Measurements from ENCODE around the gene CALHM5. TPM values are rescaled to one million over a fixed set of nuclear protein-coding genes. Genes with fewer than 3 reads are reported as not detected.

Gene CALHM5, protein sequence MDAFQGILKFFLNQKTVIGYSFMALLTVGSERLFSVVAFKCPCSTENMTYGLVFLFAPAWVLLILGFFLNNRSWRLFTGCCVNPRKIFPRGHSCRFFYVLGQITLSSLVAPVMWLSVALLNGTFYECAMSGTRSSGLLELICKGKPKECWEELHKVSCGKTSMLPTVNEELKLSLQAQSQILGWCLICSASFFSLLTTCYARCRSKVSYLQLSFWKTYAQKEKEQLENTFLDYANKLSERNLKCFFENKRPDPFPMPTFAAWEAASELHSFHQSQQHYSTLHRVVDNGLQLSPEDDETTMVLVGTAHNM
- total RNA-seq (1 to 10 TPM; 2.6 to 4.5 TPM), polyA plus RNA-seq (ENCODE audit: insufficient read length in 2 of 2) (under 1 TPM; 0.75 to 0.82 TPM)
- long read RNA-seq, donor 1, full-length matches to known transcripts = 1 of 1 reads
- long read RNA-seq, donor 1, partial matches to known transcripts = 0 of 1 reads
- long read RNA-seq, donor 1, other reads (novel, unspliced or antisense) = 0 of 1 reads
- long read RNA-seq, donor 2 = 0 reads
- long read RNA-seq, donor 3, full-length matches to known transcripts = 2 of 2 reads
- long read RNA-seq, donor 3, partial matches to known transcripts = 0 of 2 reads
- long read RNA-seq, donor 3, other reads (novel, unspliced or antisense) = 0 of 2 reads
- long read RNA-seq, donor 4, full-length matches to known transcripts = 9 of 9 reads
- long read RNA-seq, donor 4, partial matches to known transcripts = 0 of 9 reads
- long read RNA-seq, donor 4, other reads (novel, unspliced or antisense) = 0 of 9 reads

GRCh38 chr6:116511424-116512110 lies at the start of gene CALHM5:
Gene CALHM5, plus strand, starts transcription at chr6:116511639. Its CDS starts 58 bp downstream, at chr6:116511697.
- WGBS (ENCODE audit: insufficient coverage) = 33% methylated on average over 8 of the region's 10 CpGs
- no peaks in the 10 kb centered on the region for H3K36me3 ChIP-seq (ENCODE audit: control insufficient read depth, insufficient read depth, low read length)
- DNase-seq (ENCODE audit: low read depth in 4 of 6, low spot score in 6 of 6) = peak in 2 of 6 donors; percentile 15 to 46
- no peaks in the 10 kb centered on the region for H3K4me1 ChIP-seq (ENCODE audit: control insufficient read depth, insufficient read depth, low read length)
- H3K4me3 ChIP-seq (ENCODE audit: low read depth, low read length) = peak within 1 kb of the TSS; percentile 29
- H3K9me3 ChIP-seq (ENCODE audit: control insufficient read depth, insufficient read depth, low read length) = peaks cover 3% of the 10 kb centered on the region
- H3K27ac ChIP-seq (ENCODE audit: low read depth, low read length) = peak within 1 kb of the TSS; percentile 82
- H3K27me3 ChIP-seq (ENCODE audit: control insufficient read depth, insufficient read depth, low read length) = no peaks in the 10 kb centered on the region

DNA sequence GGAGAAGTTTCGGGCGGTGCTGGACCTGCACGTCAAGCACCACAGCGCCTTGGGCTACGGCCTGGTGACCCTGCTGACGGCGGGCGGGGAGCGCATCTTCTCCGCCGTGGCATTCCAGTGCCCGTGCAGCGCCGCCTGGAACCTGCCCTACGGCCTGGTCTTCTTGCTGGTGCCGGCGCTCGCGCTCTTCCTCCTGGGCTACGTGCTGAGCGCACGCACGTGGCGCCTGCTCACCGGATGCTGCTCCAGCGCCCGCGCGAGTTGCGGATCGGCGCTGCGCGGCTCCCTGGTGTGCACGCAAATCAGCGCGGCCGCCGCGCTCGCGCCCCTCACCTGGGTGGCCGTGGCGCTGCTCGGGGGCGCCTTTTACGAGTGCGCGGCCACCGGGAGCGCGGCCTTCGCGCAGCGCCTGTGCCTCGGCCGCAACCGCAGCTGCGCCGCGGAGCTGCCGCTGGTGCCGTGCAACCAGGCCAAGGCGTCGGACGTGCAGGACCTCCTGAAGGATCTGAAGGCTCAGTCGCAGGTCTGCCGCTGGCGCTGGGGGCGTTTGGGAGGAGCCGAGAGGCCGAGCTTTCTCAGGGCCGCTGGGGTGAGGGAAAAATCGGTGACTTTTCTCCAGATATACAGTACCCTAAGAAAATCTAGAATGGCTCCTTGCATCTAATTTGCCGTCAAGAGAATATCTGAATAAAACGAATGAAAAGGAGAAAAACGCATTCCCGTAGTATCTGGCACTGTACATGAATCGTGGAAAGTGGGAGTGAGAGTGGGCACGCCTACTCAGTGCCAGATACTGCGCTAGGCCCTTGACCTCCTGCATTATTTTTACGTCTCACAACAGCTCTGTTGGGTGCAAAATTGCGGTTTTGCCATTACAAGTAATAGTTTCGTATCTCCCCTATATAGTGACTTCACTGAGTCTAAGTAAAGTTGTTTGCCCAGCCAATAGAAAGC lies 49.2 kb upstream of the CALHM5 start:
- Histone ChIP-seq H3K9me3 (ENCODE audit: control insufficient read depth, insufficient read depth, low read length) (no peaks in the 10 kb centered on the region), H3K4me3 (ENCODE audit: low read depth, low read length) (peak overlapping the region; percentile 36), H3K27ac (ENCODE audit: low read depth, low read length) (no peak overlapping the region), H3K36me3 (ENCODE audit: control insufficient read depth, insufficient read depth, low read length) (no peaks in the 10 kb centered on the region), H3K27me3 (ENCODE audit: control insufficient read depth, insufficient read depth, low read length) (peaks cover 29% of the 10 kb centered on the region), H3K4me1 (ENCODE audit: control insufficient read depth, insufficient read depth, low read length) (peaks cover 10% of the 10 kb centered on the region)
- WGBS (ENCODE audit: insufficient coverage) = 5% methylated on average over 72 of the region's 84 CpGs
- DNase-seq (ENCODE audit: low read depth in 4 of 6, low spot score in 6 of 6) = peak; percentile 22 to 88 (median 46)

- peaks cover 10% of the 10 kb centered on the region for H3K4me1 ChIP-seq (ENCODE audit: control insufficient read depth, insufficient read depth, low read length)
- WGBS (ENCODE audit: insufficient coverage) = 87% methylated on average over 3 of the region's 4 CpGs
- H3K4me3 ChIP-seq (ENCODE audit: low read depth, low read length) = no peak overlapping the region
- peaks cover 29% of the 10 kb centered on the region for H3K27me3 ChIP-seq (ENCODE audit: control insufficient read depth, insufficient read depth, low read length)
- no peak for DNase-seq (ENCODE audit: low read depth in 4 of 6, low spot score in 6 of 6)
- H3K36me3 ChIP-seq (ENCODE audit: control insufficient read depth, insufficient read depth, low read length) = no peaks in the 10 kb centered on the region
- H3K9me3 ChIP-seq (ENCODE audit: control insufficient read depth, insufficient read depth, low read length) = no peaks in the 10 kb centered on the region
- no peak overlapping the region for H3K27ac ChIP-seq (ENCODE audit: low read depth, low read length)
Observed at GRCh38 chr6:116463301-116463700, 48.1 kb upstream of the CALHM5 start.

- 89% methylated on average over 4 of the region's 5 CpGs for WGBS (ENCODE audit: insufficient coverage)
- no peak for DNase-seq (ENCODE audit: low read depth in 4 of 6, low spot score in 6 of 6)
Observed at GRCh38 chr6:116465246-116465645, 46.2 kb upstream of the CALHM5 start.

DNA sequence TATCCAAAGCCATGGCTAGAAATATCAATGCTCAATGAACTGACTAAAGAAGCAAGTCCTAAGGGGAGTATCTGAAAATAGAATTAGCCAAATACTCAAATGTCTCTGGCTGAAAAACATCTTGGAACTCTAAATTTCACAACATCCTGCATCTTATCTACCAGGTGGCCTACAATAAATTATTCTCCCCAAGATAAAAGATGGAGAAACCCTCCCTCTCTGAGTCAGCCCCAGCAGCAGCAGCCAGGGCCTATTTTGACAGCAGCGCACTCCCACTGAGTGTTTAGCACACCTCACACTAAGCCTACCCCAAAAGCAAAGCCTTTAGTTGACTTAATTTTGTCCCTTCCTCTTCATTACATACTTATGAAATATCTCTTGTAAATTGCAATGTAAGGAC lies 44.3 kb upstream of the CALHM5 start:
- Histone ChIP-seq H3K36me3 (ENCODE audit: control insufficient read depth, insufficient read depth, low read length) (no peaks in the 10 kb centered on the region), H3K27me3 (ENCODE audit: control insufficient read depth, insufficient read depth, low read length) (peaks cover 23% of the 10 kb centered on the region), H3K4me3 (ENCODE audit: low read depth, low read length) (no peak overlapping the region), H3K27ac (ENCODE audit: low read depth, low read length) (no peak overlapping the region), H3K9me3 (ENCODE audit: control insufficient read depth, insufficient read depth, low read length) (no peaks in the 10 kb centered on the region), H3K4me1 (ENCODE audit: control insufficient read depth, insufficient read depth, low read length) (peaks cover 4% of the 10 kb centered on the region)
- no CpG with 5 or more reads among the region's 1 CpG for WGBS (ENCODE audit: insufficient coverage)
- DNase-seq (ENCODE audit: low read depth in 4 of 6, low spot score in 6 of 6) = no peak

More at GRCh38 chr6:116465246-116465645, 46.2 kb upstream of the CALHM5 start:
- H3K27me3 ChIP-seq (ENCODE audit: control insufficient read depth, insufficient read depth, low read length) = peaks cover 27% of the 10 kb centered on the region
- H3K27ac ChIP-seq (ENCODE audit: low read depth, low read length) = no peak overlapping the region
- no peaks in the 10 kb centered on the region for H3K36me3 ChIP-seq (ENCODE audit: control insufficient read depth, insufficient read depth, low read length)
- no peak overlapping the region for H3K4me3 ChIP-seq (ENCODE audit: low read depth, low read length)
- peaks cover 10% of the 10 kb centered on the region for H3K4me1 ChIP-seq (ENCODE audit: control insufficient read depth, insufficient read depth, low read length)
- no peaks in the 10 kb centered on the region for H3K9me3 ChIP-seq (ENCODE audit: control insufficient read depth, insufficient read depth, low read length)

DNA sequence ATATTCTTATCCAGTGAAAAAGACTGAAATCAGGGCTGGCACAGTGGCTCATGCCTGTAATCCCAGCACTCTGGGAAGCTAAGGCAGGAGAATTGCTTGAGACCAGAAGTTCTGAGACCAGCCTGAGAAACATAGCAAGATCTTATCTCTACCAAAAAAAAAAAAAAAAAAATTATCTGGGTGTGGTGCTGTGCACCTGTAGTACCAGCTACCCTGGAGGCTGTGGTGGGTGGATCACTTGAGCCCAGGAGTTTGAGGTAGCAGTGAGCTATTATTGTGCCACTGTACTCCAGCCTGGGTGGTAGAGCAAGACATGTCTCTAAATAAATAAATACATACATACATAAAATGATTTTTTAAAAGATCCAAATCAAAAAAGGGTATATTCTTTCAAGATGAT lies 43.9 kb upstream of the CALHM5 start:
- DNase-seq (ENCODE audit: low read depth in 4 of 6, low spot score in 6 of 6) = no peak
- H3K27ac ChIP-seq (ENCODE audit: low read depth, low read length) = no peak overlapping the region
- no peak overlapping the region for H3K4me3 ChIP-seq (ENCODE audit: low read depth, low read length)
- H3K36me3 ChIP-seq (ENCODE audit: control insufficient read depth, insufficient read depth, low read length) = no peaks in the 10 kb centered on the region
- H3K27me3 ChIP-seq (ENCODE audit: control insufficient read depth, insufficient read depth, low read length) = peaks cover 20% of the 10 kb centered on the region
- no peaks in the 10 kb centered on the region for H3K9me3 ChIP-seq (ENCODE audit: control insufficient read depth, insufficient read depth, low read length)
- H3K4me1 ChIP-seq (ENCODE audit: control insufficient read depth, insufficient read depth, low read length) = peaks cover under 1% of the 10 kb centered on the region

GRCh38 chr6:116468293-116468692 lies 43.1 kb upstream of the CALHM5 start:
- DNase-seq (ENCODE audit: low read depth in 4 of 6, low spot score in 6 of 6) = no peak
- H3K27ac ChIP-seq (ENCODE audit: low read depth, low read length) = no peak overlapping the region

DNA sequence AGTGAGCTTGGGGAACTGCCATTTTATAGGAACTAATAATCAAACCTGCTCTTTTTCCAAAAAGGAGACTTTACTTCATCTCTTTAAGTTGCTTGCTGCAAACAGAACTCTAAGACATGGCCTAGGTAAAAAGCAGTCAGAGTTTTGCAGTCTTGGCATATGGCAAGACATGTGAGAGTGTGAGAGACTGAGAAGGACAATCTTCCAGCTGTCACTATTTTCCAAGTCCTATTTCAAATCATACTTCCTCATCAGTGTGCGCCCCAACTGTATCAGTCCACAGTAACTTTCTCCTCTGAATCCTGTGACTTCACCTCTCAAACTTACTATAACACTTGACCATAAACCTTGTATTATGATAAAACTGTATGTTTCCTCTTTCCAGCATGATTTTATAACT lies 39.9 kb upstream of the CALHM5 start:
- no CpG with 5 or more reads among the region's 1 CpG for WGBS (ENCODE audit: insufficient coverage)
- Histone ChIP-seq H3K9me3 (ENCODE audit: control insufficient read depth, insufficient read depth, low read length) (no peaks in the 10 kb centered on the region), H3K4me1 (ENCODE audit: control insufficient read depth, insufficient read depth, low read length) (no peaks in the 10 kb centered on the region), H3K4me3 (ENCODE audit: low read depth, low read length) (no peak overlapping the region), H3K27me3 (ENCODE audit: control insufficient read depth, insufficient read depth, low read length) (no peaks in the 10 kb centered on the region), H3K36me3 (ENCODE audit: control insufficient read depth, insufficient read depth, low read length) (no peaks in the 10 kb centered on the region), H3K27ac (ENCODE audit: low read depth, low read length) (no peak overlapping the region)
- DNase-seq (ENCODE audit: low read depth in 4 of 6, low spot score in 6 of 6) = no peak

More at GRCh38 chr6:116468293-116468692, 43.1 kb upstream of the CALHM5 start:
- H3K4me1 ChIP-seq (ENCODE audit: control insufficient read depth, insufficient read depth, low read length) = no peaks in the 10 kb centered on the region
- no peaks in the 10 kb centered on the region for H3K9me3 ChIP-seq (ENCODE audit: control insufficient read depth, insufficient read depth, low read length)
- peaks cover 14% of the 10 kb centered on the region for H3K27me3 ChIP-seq (ENCODE audit: control insufficient read depth, insufficient read depth, low read length)
- no CpG with 5 or more reads among the region's 1 CpG for WGBS (ENCODE audit: insufficient coverage)
- H3K4me3 ChIP-seq (ENCODE audit: low read depth, low read length) = no peak overlapping the region
- H3K36me3 ChIP-seq (ENCODE audit: control insufficient read depth, insufficient read depth, low read length) = no peaks in the 10 kb centered on the region

DNA sequence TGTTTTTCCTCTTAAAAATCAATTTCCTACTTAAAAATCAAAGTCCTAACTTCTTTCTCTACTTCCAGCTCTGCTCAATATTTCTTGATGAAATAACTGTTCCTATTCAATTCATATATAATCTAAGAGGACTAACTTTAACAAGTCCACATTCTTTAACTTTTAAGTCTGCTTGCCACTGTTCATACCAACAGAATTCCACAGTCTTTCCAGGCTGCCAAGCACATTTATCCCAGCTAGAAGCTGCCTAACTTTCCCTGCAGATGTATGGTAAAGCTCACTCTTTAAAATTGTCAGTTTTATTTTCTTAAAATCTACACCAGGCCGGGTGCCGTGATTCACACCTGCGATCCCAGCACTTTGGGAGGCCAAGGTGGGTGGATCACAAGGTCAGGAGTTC lies 38.7 kb upstream of the CALHM5 start:
- Histone ChIP-seq H3K27me3 (ENCODE audit: control insufficient read depth, insufficient read depth, low read length) (no peaks in the 10 kb centered on the region), H3K9me3 (ENCODE audit: control insufficient read depth, insufficient read depth, low read length) (no peaks in the 10 kb centered on the region), H3K4me3 (ENCODE audit: low read depth, low read length) (no peak overlapping the region), H3K36me3 (ENCODE audit: control insufficient read depth, insufficient read depth, low read length) (no peaks in the 10 kb centered on the region), H3K4me1 (ENCODE audit: control insufficient read depth, insufficient read depth, low read length) (no peaks in the 10 kb centered on the region), H3K27ac (ENCODE audit: low read depth, low read length) (no peak overlapping the region)
- no CpG with 5 or more reads among the region's 3 CpGs for WGBS (ENCODE audit: insufficient coverage)
- DNase-seq (ENCODE audit: low read depth in 4 of 6, low spot score in 6 of 6) = no peak

Measured in spinal cord (tissue), 10 donors.